DND-41 (cell line): ENCODE measurements around the gene TRPC4AP.

Experiments used
- EZH2 ChIP-seq: IDR thresholded peaks from 3 replicates; pipeline ENCODE4 v1.6.1; 2012; ENCODE audit warnings: borderline replicate concordance, low read depth, mild to moderate bottlenecking, moderate library complexity, low read length, inconsistent platforms; ENCODE audit not compliant: severe bottlenecking
- TF ChIP-seq, protein P1 (sequence below): IDR thresholded peaks from 2 replicates; pipeline ENCODE4 v1.5.1; 2012; ENCODE audit warnings: borderline replicate concordance, low read length, moderate library complexity, mild to moderate bottlenecking; ENCODE audit not compliant: poor library complexity, severe bottlenecking; ENCODE audit errors: extremely low read depth

DNA sequence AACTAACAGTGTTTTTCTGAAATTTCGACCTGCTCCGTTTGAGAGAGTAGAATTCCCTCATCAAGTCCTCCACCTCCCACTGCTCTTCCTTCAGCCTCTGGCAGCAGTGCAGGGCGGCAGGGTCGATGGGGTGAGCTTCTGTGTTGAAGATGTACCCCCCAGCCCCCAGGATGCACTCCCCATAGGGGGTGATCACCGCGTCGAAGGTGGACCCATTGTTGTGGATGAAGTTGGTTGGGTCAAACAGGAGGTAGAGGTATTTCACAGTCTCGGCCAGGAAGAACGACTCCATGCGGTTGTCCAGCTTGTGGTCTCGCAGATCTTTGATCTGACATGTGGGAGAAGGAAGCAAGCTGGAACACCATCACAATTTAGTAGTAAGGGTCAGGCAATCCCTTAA lies 23.0 kb upstream of the TRPC4AP start:
- TF ChIP-seq, protein P1, sequence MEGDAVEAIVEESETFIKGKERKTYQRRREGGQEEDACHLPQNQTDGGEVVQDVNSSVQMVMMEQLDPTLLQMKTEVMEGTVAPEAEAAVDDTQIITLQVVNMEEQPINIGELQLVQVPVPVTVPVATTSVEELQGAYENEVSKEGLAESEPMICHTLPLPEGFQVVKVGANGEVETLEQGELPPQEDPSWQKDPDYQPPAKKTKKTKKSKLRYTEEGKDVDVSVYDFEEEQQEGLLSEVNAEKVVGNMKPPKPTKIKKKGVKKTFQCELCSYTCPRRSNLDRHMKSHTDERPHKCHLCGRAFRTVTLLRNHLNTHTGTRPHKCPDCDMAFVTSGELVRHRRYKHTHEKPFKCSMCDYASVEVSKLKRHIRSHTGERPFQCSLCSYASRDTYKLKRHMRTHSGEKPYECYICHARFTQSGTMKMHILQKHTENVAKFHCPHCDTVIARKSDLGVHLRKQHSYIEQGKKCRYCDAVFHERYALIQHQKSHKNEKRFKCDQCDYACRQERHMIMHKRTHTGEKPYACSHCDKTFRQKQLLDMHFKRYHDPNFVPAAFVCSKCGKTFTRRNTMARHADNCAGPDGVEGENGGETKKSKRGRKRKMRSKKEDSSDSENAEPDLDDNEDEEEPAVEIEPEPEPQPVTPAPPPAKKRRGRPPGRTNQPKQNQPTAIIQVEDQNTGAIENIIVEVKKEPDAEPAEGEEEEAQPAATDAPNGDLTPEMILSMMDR, result no peak
- no peak for TF ChIP-seq EZH2
